ENCODE measurements around the gene BAZ1A.
"Not testable (repeated sequence)": the region's sequence is repeated elsewhere in the genome, so short reads cannot be mapped to it uniquely, and the experiment has no call there.

BAZ1A gene

DNA sequence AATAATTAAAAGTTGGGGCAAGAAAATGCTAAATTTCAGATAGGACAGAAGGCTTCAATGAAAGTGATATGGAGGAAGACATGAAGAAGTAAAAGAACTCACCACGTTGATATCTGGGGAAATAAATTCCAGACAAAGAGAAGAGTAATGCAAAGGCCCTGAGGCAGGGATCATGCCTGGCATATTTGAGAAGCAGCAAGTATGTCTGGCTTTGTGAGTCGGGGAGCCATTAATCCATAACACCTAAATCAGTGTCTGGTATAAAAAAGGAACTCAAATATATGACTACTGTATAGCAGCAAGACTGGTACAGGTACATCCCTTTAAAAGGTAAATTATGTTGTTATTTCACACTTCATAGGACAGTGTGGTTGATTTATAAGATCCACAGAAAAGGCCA lies 16.4 kb downstream of the BAZ1A start:
- DNase-seq (ENCODE audit: low read depth in 1 of 2, low spot score in 1 of 2), result no peak

DNA sequence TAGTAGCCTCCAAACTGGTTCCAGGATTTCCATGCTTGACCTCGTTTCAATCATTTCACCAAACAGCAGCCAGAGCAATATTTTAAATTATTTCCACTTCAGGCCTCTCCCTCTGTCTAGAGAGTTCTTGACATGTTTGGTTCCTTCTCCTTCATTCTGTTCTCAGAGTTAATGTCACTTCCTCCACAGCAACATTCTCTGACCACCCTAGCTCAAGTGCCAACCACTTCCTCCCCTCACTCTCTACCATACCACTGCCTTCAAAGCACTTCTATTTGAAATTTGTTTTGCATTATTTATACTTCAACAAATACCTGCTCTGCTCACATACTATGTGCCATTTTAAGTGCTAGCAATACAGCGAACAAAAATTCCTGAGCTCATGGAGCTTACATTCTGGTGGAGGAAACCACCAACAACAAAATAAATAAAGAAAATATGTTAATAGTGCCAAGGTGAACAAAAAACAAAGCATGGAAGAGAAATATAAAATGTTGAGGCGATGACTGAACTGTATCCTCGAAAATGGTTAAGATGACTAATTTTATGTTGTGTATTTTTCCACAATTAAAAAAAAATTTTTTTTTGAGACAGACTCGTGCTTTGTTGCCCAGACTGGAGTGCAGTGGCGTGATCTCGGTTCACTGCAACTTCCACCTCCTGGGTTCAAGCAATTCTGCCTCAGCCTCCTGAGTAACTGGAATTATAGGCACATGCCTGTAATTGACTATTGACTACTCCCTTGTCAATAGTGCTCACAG lies 17.3 kb downstream of the BAZ1A start:
- no peak for DNase-seq (ENCODE audit: low read depth in 1 of 2, low spot score in 1 of 2)

DNA sequence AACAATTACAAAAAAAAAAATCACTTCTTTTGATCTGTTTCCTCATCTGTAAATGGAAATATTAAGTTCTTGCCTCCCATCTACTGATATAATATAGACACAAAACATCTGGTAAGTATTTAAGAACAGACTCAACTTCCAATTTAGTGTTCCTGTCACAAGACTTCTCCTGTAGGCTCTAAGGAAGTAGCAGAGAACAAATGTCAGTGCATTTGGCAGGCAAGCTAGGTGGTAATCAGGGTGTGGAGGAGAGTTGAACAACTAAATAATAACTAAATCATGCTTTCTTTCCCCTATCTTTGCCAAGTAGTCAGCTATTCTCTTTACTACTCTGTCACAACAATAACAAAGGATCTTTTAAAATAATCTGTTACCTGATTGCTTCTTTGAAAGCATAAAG lies 22.1 kb downstream of the BAZ1A start:
- DNase-seq (ENCODE audit: low read depth in 1 of 2, low spot score in 1 of 2), result no peak

DNA sequence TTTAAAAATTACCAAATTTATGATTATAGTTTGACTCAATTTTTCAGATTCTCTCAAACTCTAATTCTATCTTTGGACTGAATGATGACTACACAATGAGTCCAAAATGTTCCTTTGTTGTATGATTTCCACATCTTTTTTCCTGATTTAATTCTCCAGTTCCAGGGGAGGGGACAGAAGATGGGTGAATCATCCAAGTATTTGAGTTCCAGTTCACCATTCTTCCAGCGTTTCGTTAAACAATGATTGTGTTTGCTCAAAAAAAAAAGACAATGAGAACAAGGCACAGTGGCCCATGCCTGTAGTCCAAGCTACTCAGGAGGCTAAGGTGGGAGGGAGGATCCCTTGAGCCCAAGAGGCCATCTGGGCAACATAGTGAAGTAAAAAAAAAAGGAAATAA lies 23.8 kb downstream of the BAZ1A start:
- DNase-seq (ENCODE audit: low read depth in 1 of 2, low spot score in 1 of 2), result no peak

DNA sequence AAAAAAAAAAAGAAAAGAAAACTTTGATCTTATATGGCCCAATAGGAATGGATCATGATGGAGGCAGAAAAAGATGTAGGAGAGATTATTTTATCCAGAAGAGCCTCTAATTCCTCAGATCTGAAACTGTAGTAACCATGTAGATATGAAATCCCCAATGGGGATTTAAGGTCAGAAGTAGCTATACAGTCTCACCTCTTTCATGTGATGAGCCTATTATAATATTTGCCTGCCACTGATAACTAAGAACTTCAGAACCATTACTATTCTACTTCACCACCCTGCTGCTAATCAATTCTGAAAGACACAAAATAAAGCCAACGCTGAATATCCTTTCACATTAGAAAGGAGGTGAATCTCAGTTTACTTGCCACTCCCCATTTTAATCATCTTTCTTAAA lies 29.3 kb downstream of the BAZ1A start:
- no peak for DNase-seq (ENCODE audit: low read depth in 1 of 2, low spot score in 1 of 2)

GRCh38 chr14:34843011-34843554 lies 32.1 kb downstream of the BAZ1A start:
- no peak for DNase-seq (ENCODE audit: low read depth in 1 of 2, low spot score in 1 of 2)

GRCh38 chr14:34837801-34838322 lies 37.3 kb downstream of the BAZ1A start:
- no peak for DNase-seq (ENCODE audit: low read depth in 1 of 2, low spot score in 1 of 2)

- no peak for DNase-seq (ENCODE audit: low read depth in 1 of 2, low spot score in 1 of 2)
Observed at GRCh38 chr14:34835312-34835711, 39.8 kb downstream of the BAZ1A start.

DNA sequence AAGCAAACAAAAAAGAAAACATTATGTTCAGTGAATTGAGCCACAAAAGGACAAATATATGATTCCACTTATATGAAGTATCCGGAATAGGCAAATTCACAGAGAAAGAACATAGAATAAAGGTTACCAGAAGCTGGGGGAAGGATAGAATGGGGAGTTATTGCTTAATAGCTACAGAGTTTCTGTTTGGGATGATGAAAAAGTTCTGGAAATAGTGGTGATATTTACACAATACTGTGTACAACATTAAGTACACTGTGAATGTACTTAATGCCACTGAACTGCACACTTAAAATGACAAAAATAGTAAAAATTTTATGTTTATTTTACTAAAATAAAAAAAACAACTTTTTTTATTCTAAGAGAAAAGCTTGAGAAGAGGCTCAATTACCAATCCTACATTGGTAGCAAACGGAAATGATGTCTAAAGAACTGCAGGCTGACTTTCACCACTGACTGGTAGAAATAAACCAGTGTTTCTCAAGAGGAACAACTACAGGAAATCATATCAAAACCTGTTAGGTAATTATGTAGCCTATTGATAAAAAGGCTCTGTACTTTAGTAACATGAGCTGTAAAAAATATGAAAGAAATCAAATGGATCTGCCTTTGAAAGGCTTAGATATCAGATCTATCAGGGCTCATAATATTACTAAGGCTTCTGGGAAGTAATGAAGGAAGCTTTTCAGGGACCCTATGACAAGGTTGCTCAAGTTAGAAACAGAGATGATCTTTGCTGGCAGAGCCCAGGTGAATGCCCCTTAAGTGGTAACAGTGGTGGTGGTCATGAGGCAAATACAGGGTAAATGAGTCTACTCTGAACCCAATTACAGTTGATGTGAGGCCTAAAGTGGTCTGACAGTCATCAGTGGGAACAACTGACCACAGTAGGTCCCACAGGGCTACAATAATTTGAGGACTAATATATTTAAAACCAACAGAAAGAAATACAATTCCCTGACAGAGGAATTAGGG lies 41.3 kb downstream of the BAZ1A start:
- no peak for DNase-seq (ENCODE audit: low read depth in 1 of 2, low spot score in 1 of 2)

- DNase-seq (ENCODE audit: low read depth in 1 of 2, low spot score in 1 of 2), result no peak
Observed at GRCh38 chr14:34826661-34827060, 48.5 kb downstream of the BAZ1A start.

DNA sequence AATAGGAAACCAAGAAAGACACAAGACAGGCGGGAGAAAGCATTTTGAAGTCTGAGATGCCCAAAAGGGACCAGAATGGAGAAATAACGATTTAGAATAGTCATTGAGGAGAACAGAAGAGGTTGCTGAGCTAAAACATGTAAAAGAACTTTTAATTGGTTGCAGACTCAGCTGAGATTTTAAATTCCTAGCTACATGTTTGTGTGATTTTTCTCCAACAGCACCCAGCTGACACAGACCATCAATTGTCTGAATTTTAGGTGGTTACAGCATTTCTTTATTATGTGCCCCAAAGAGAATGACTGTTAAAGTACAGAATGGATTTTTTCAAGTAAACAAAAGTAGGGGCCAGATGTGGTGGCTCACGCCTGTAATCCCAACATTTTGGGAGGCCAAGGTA lies 50.3 kb downstream of the BAZ1A start:
- DNase-seq (ENCODE audit: low read depth in 1 of 2, low spot score in 1 of 2), result no peak

- DNase-seq (ENCODE audit: low read depth in 1 of 2, low spot score in 1 of 2), result no peak
Observed at GRCh38 chr14:34824256-34824655, 50.9 kb downstream of the BAZ1A start.

GRCh38 chr14:34817768-34818167 lies 57.4 kb downstream of the BAZ1A start:
- DNase-seq (ENCODE audit: low read depth in 1 of 2, low spot score in 1 of 2), result no peak

GRCh38 chr14:34810028-34810427 lies 65.1 kb downstream of the BAZ1A start:
- DNase-seq (ENCODE audit: low read depth in 1 of 2, low spot score in 1 of 2), result no peak

- no peak for DNase-seq (ENCODE audit: low read depth in 1 of 2, low spot score in 1 of 2)
Observed at GRCh38 chr14:34806257-34806656, 68.9 kb downstream of the BAZ1A start.

- DNase-seq (ENCODE audit: low read depth in 1 of 2, low spot score in 1 of 2), result no peak
Observed at GRCh38 chr14:34804933-34805332, 70.2 kb downstream of the BAZ1A start.

GRCh38 chr14:34798861-34799260 lies 76.3 kb downstream of the BAZ1A start:
- not testable (repeated sequence) for DNase-seq (ENCODE audit: low read depth in 1 of 2, low spot score in 1 of 2)

- no peak for DNase-seq (ENCODE audit: low read depth in 1 of 2, low spot score in 1 of 2)
Observed at GRCh38 chr14:34797747-34798583, 77.2 kb downstream of the BAZ1A start.

GRCh38 chr14:34796902-34797301 lies 78.3 kb downstream of the BAZ1A start:
- no peak for DNase-seq (ENCODE audit: low read depth in 1 of 2, low spot score in 1 of 2)

GRCh38 chr14:34794941-34795340 lies 80.2 kb downstream of the BAZ1A start:
- no peak for DNase-seq (ENCODE audit: low read depth in 1 of 2, low spot score in 1 of 2)

GRCh38 chr14:34794217-34794616 lies 80.9 kb downstream of the BAZ1A start:
- DNase-seq (ENCODE audit: low read depth in 1 of 2, low spot score in 1 of 2), result no peak
